ENCODE data around the gene GALNT15.
A peak's percentile ranks its signal among the peaks of the same experiment; 100 is the strongest.

Gene GALNT15

GRCh38 chr3:16227566-16227965 lies 53.1 kb downstream of the GALNT15 start:
- no peak for DNase-seq (ENCODE audit: low read depth)

- no peak for DNase-seq (ENCODE audit: low read depth)
Observed at GRCh38 chr3:16229681-16230080, 55.2 kb downstream of the GALNT15 start.

GRCh38 chr3:16231983-16232382 lies 57.5 kb downstream of the GALNT15 start:
- no peak for DNase-seq (ENCODE audit: low read depth)

GRCh38 chr3:16233806-16234205 lies 59.3 kb downstream of the GALNT15 start:
- DNase-seq (ENCODE audit: low read depth), result no peak

GRCh38 chr3:16234281-16234680 lies 59.8 kb downstream of the GALNT15 start:
- DNase-seq (ENCODE audit: low read depth), result no peak

- no peak for DNase-seq (ENCODE audit: low read depth)
Observed at GRCh38 chr3:16236030-16236639, 61.7 kb downstream of the GALNT15 start.

- no peak for DNase-seq (ENCODE audit: low read depth)
Observed at GRCh38 chr3:16236856-16237393, 62.4 kb downstream of the GALNT15 start.

GRCh38 chr3:16239086-16239770 lies 64.7 kb downstream of the GALNT15 start:
- DNase-seq (ENCODE audit: low read depth), result no peak

GRCh38 chr3:16239780-16240179 lies 65.3 kb downstream of the GALNT15 start:
- DNase-seq (ENCODE audit: low read depth), result no peak

- no peak for DNase-seq (ENCODE audit: low read depth)
Observed at GRCh38 chr3:16240229-16241023, 65.9 kb downstream of the GALNT15 start.

- DNase-seq (ENCODE audit: low read depth), result no peak
Observed at GRCh38 chr3:16241225-16241624, 66.7 kb downstream of the GALNT15 start.

- DNase-seq (ENCODE audit: low read depth), result no peak
Observed at GRCh38 chr3:16242177-16242576, 67.7 kb downstream of the GALNT15 start.

GRCh38 chr3:16243706-16244490 lies 69.4 kb downstream of the GALNT15 start:
- DNase-seq (ENCODE audit: low read depth), result no peak

- DNase-seq (ENCODE audit: low read depth), result no peak
Observed at GRCh38 chr3:16245609-16246008, 71.1 kb downstream of the GALNT15 start.

- DNase-seq (ENCODE audit: low read depth), result peak; percentile 72
Observed at GRCh38 chr3:16247282-16248061, 73.0 kb downstream of the GALNT15 start.

- no peak for DNase-seq (ENCODE audit: low read depth)
Observed at GRCh38 chr3:16248556-16248955, 74.1 kb downstream of the GALNT15 start.

- no peak for DNase-seq (ENCODE audit: low read depth)
Observed at GRCh38 chr3:16249336-16249735, 74.9 kb downstream of the GALNT15 start.

GRCh38 chr3:16249886-16250285 lies 75.4 kb downstream of the GALNT15 start:
- no peak for DNase-seq (ENCODE audit: low read depth)

- no peak for DNase-seq (ENCODE audit: low read depth)
Observed at GRCh38 chr3:16251316-16252085, 77.0 kb downstream of the GALNT15 start.

GRCh38 chr3:16252243-16252978 lies 77.9 kb downstream of the GALNT15 start:
- DNase-seq (ENCODE audit: low read depth), result no peak

Data from activated T-cell treated with anti-CD3 and anti-CD28 coated beads for 48 hours (primary cell).